Measurements from ENCODE around the gene KRTAP4-8.

- no peak for TF ChIP-seq CTCF (conservative IDR thresholded peaks at IDR 0.05; ENCODE audit: low read depth, low read length)
- no peak for TF ChIP-seq EZH2 (IDR thresholded peaks at IDR 0.05; ENCODE audit: low read length, unreplicated experiment)
Measured at GRCh38 chr17:41063449-41063848, 34.5 kb downstream of the KRTAP4-8 start.

Data from PC-3 (cell line).